OCI-LY7 (cell line): Measurements from ENCODE around the gene ACP5.

Source experiments
- CTCF ChIP-seq: fragments of 200-600 bp; sonication (generic); conservative IDR thresholded peaks from 2 replicates; pipeline ENCODE4 v1.5.1; 2014; ENCODE audit warnings: mild to moderate bottlenecking, antibody characterized with exemption, low read length, moderate library complexity, mixed read lengths
- EZH2phosphoT487 ChIP-seq: fragments of 200-600 bp; sonication (generic); IDR thresholded peaks from 2 replicates; pipeline ENCODE4 v1.6.1; 2018; ENCODE audit warnings: low read depth, borderline replicate concordance, mild to moderate bottlenecking, mixed run types, antibody characterized with exemption, low read length, moderate library complexity, mixed read lengths

GRCh38 chr19:11574689-11575088 lies 2.8 kb downstream of the ACP5 start:
- TF ChIP-seq CTCF (no peak), EZH2phosphoT487 (no peak)
